DND-41 (cell line): Measurements from ENCODE around the gene JMJD1C.
"Not testable (repeated sequence)": the region's sequence is repeated elsewhere in the genome, so short reads cannot be mapped to it uniquely, and the experiment has no call there.

ENCODE experiments used
- ATAC-seq: fragments of 200-7000 bp; cut with Tn5 transposase; 3 replicates; pipeline ENCODE4 v1.9.1; 2021; ENCODE audit warnings: low read depth; ENCODE audit not compliant: insufficient read depth
- DNase-seq: peaks from one replicate; pipeline ENCODE4 v3.0.0-alpha.2; 2020
- H2AFZ ChIP-seq: 2 replicates; pipeline ENCODE4 v1.6.0; 2012; ENCODE audit warnings: low read depth, low read length
- H3K27ac ChIP-seq: 2 replicates; pipeline ENCODE4 v1.5.1; 2012; ENCODE audit warnings: low read length, inconsistent platforms
- H3K27me3 ChIP-seq: fragments of 200-600 bp; sonication (generic); 2 replicates; pipeline ENCODE4 v1.6.0; 2012; ENCODE audit warnings: low read length, mild to moderate bottlenecking, inconsistent platforms; ENCODE audit not compliant: insufficient read depth, poor library complexity
- H3K36me3 ChIP-seq: 2 replicates; pipeline ENCODE4 v1.5.1; 2012; ENCODE audit warnings: low read length, inconsistent platforms; ENCODE audit not compliant: insufficient read depth
- H3K4me1 ChIP-seq: 2 replicates; pipeline ENCODE4 v1.5.1; 2012; ENCODE audit warnings: mild to moderate bottlenecking, low read length; ENCODE audit not compliant: insufficient read depth
- H3K4me2 ChIP-seq: 2 replicates; pipeline ENCODE4 v1.6.0; 2012; ENCODE audit warnings: mild to moderate bottlenecking, moderate library complexity, low read length, inconsistent platforms; ENCODE audit not compliant: insufficient read depth
- H3K4me3 ChIP-seq, 2 experiments: fragments of 200-600 bp in 1 of 2; shearing (Covaris generic) in 1 of 2; 2 replicates each; pipeline ENCODE4 v1.5.1; 2012 to 2016; ENCODE audit warnings: inconsistent platforms in 2 of 2, low read length in 2 of 2, mild to moderate bottlenecking in 2 of 2, low read depth in 1 of 2, moderate library complexity in 1 of 2
- H3K79me2 ChIP-seq: 2 replicates; pipeline ENCODE4 v1.6.0; 2012; ENCODE audit warnings: low read length, inconsistent platforms; ENCODE audit not compliant: insufficient read depth
- H3K9ac ChIP-seq: 2 replicates; pipeline ENCODE4 v1.6.0; 2012; ENCODE audit warnings: low read depth, mild to moderate bottlenecking, inconsistent platforms, low read length, moderate library complexity
- H3K9me3 ChIP-seq: 2 replicates; pipeline ENCODE4 v1.5.1; 2012; ENCODE audit warnings: low read length, moderate library complexity, mild to moderate bottlenecking, inconsistent platforms; ENCODE audit not compliant: insufficient read depth, severe bottlenecking
- H4K20me1 ChIP-seq: 2 replicates; pipeline ENCODE4 v1.6.0; 2012; ENCODE audit warnings: low read length; ENCODE audit not compliant: insufficient read depth
- CTCF ChIP-seq: IDR thresholded peaks from 2 replicates; pipeline ENCODE4 v1.5.1; 2012; ENCODE audit warnings: borderline replicate concordance, low read length, moderate library complexity, mild to moderate bottlenecking; ENCODE audit not compliant: poor library complexity, severe bottlenecking; ENCODE audit errors: extremely low read depth
- EZH2 ChIP-seq: IDR thresholded peaks from 3 replicates; pipeline ENCODE4 v1.6.1; 2012; ENCODE audit warnings: borderline replicate concordance, low read depth, mild to moderate bottlenecking, moderate library complexity, low read length, inconsistent platforms; ENCODE audit not compliant: severe bottlenecking

Gene JMJD1C

GRCh38 chr10:63496561-63496960 is 30.8 kb upstream of the JMJD1C start:
- no peak for DNase-seq
- peaks cover 95% of the 10 kb centered on the region for H3K79me2 ChIP-seq
- no peaks in the 10 kb centered on the region for H3K9me3 ChIP-seq
- H2AFZ ChIP-seq, result no peak overlapping the region
- no peak overlapping the region for H3K27ac ChIP-seq
- no peaks in the 10 kb centered on the region for H3K27me3 ChIP-seq
- no peak overlapping the region for H3K4me2 ChIP-seq
- H3K4me1 ChIP-seq, result no peaks in the 10 kb centered on the region
- 0 out of 2 replicates have a peak, but pooled peaks cover 5% of the 10 kb centered on the region for H3K36me3 ChIP-seq
- no peak overlapping the region for H3K4me3 ChIP-seq
- no peak overlapping the region for H3K9ac ChIP-seq
- ATAC-seq, result no peak
- peaks cover 46% of the 10 kb centered on the region; the same call in 1 of the 2 replicates for H4K20me1 ChIP-seq
- TF ChIP-seq EZH2 (no peak), CTCF (no peak)

GRCh38 chr10:63494951-63495350 is 29.2 kb upstream of the JMJD1C start:
- H3K27me3 ChIP-seq, result no peaks in the 10 kb centered on the region
- H4K20me1 ChIP-seq, result peaks cover 40% of the 10 kb centered on the region; the same call in 1 of the 2 replicates
- H3K4me2 ChIP-seq, result no peak overlapping the region
- H2AFZ ChIP-seq, result no peak overlapping the region
- DNase-seq (no peak), ATAC-seq (no peak)
- peaks cover 96% of the 10 kb centered on the region for H3K79me2 ChIP-seq
- H3K27ac ChIP-seq, result no peak overlapping the region
- no peaks in the 10 kb centered on the region for H3K4me1 ChIP-seq
- TF ChIP-seq CTCF, result no peak
- no peak for TF ChIP-seq EZH2
- H3K9ac ChIP-seq, result no peak overlapping the region
- H3K36me3 ChIP-seq, result 0 out of 2 replicates have a peak, but pooled peaks cover 5% of the 10 kb centered on the region
- H3K9me3 ChIP-seq, result no peaks in the 10 kb centered on the region
- H3K4me3 ChIP-seq, result no peak overlapping the region

- Histone ChIP-seq H3K27me3 (no peaks in the 10 kb centered on the region), H3K9ac (no peak overlapping the region), H3K4me1 (no peaks in the 10 kb centered on the region), H3K4me2 (no peak overlapping the region), H3K27ac (no peak overlapping the region), H3K79me2 (peaks cover 95% of the 10 kb centered on the region), H3K9me3 (no peaks in the 10 kb centered on the region), H2AFZ (no peak overlapping the region), H3K4me3 (no peak overlapping the region), H4K20me1 (peaks cover 39% of the 10 kb centered on the region; the same call in 1 of the 2 replicates), H3K36me3 (0 out of 2 replicates have a peak, but pooled peaks cover 5% of the 10 kb centered on the region)
- ATAC-seq, result no peak
- TF ChIP-seq EZH2 (no peak), CTCF (no peak)
- DNase-seq, result no peak
Observed at GRCh38 chr10:63493004-63493403, 27.2 kb upstream of the JMJD1C start.

- H3K9ac ChIP-seq, H3K36me3 ChIP-seq, DNase-seq, H3K4me2 ChIP-seq, H3K27ac ChIP-seq, H3K4me3 ChIP-seq, H3K4me1 ChIP-seq, ATAC-seq, H3K9me3 ChIP-seq, H2AFZ ChIP-seq, H3K27me3 ChIP-seq: not testable (repeated sequence)
- Histone ChIP-seq H3K79me2 (peaks cover 95% of the 10 kb centered on the region), H4K20me1 (peaks cover 38% of the 10 kb centered on the region; the same call in 1 of the 2 replicates)
Observed at GRCh38 chr10:63492317-63492690, 26.5 kb upstream of the JMJD1C start.
